Erythroblast (primary cell): Measurements from ENCODE around the gene ZNF428.

Experiments
- GATA1 ChIP-seq: IDR thresholded peaks from 2 replicates; pipeline ENCODE4 v1.6.1; 2011; ENCODE audit warnings: low read depth, mild to moderate bottlenecking, control low read depth, low read length, moderate library complexity
- POLR2A ChIP-seq: IDR thresholded peaks from 2 replicates; pipeline ENCODE4 v1.6.1; 2011; ENCODE audit warnings: mild to moderate bottlenecking, low read length

GRCh38 chr19:43607238-43608205 is 11.9 kb downstream of the ZNF428 start:
- TF ChIP-seq POLR2A: no peak
- TF ChIP-seq GATA1: no peak
